ENCODE data around the gene FGF19. TPM values are rescaled to one million over a fixed set of nuclear protein-coding genes. Genes with fewer than 3 reads are reported as not detected.

FGF19 gene
- total RNA-seq, 3 donors from 2014 or later (not counting 1 experiment from before 2014, with no cell fraction given): not detected

DNA sequence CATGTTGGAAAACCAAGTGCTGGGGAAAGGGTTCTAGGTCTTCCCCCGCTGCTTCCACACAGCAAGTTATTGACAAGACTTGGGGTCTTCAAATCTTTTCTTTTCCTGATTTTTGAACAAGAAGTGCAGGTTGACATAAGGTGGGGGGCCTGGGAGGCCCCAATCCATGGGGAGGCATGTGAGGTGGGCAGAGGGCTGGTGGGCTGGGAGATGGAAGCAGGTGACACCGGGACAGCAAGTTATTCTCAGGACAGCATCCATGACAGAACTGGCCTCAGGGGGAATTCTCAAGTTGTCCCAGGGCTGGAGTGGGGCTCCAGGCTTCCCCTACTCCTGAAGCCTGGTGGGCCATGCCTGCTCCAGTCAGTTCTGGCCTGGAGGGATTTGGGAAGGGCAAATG is 5.5 kb downstream of the FGF19 start:
- Mint-ChIP-seq H3K9me3 (no peaks in the 10 kb centered on the region), H3K27me3 (ENCODE audit: low read depth in 2 of 2) (peaks cover 28 to 53% of the 10 kb centered on the region in 2 donors), H3K36me3 (no peaks in the 10 kb centered on the region), H3K4me1 (no peaks in the 10 kb centered on the region), H3K27ac (no peak overlapping the region), H3K4me3 (no peak overlapping the region)
- ATAC-seq (no peak), DNase-seq (no peak)
- intact Hi-C loops (cut with micrococcal nuclease): no loop called here
- Histone ChIP-seq H3K4me3 (ENCODE audit: low read length) (no peak overlapping the region), H3K4me1 (ENCODE audit: control insufficient read depth, insufficient read depth, low read length) (no peaks in the 10 kb centered on the region), H3K27me3 (ENCODE audit: control insufficient read depth, insufficient read depth, low read length) (peaks cover 10% of the 10 kb centered on the region), H3K27ac (ENCODE audit: low read length) (no peak overlapping the region), H3K36me3 (ENCODE audit: control insufficient read depth, insufficient read depth, low read length) (no peaks in the 10 kb centered on the region), H3K9me3 (ENCODE audit: control insufficient read depth, insufficient read depth, low read length) (no peaks in the 10 kb centered on the region)
- TF ChIP-seq, protein P1, sequence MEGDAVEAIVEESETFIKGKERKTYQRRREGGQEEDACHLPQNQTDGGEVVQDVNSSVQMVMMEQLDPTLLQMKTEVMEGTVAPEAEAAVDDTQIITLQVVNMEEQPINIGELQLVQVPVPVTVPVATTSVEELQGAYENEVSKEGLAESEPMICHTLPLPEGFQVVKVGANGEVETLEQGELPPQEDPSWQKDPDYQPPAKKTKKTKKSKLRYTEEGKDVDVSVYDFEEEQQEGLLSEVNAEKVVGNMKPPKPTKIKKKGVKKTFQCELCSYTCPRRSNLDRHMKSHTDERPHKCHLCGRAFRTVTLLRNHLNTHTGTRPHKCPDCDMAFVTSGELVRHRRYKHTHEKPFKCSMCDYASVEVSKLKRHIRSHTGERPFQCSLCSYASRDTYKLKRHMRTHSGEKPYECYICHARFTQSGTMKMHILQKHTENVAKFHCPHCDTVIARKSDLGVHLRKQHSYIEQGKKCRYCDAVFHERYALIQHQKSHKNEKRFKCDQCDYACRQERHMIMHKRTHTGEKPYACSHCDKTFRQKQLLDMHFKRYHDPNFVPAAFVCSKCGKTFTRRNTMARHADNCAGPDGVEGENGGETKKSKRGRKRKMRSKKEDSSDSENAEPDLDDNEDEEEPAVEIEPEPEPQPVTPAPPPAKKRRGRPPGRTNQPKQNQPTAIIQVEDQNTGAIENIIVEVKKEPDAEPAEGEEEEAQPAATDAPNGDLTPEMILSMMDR (IDR thresholded peaks at IDR 0.05): no peak
- 83% methylated on average over 2 of the region's 2 CpGs for WGBS (ENCODE audit: insufficient coverage)

DNA sequence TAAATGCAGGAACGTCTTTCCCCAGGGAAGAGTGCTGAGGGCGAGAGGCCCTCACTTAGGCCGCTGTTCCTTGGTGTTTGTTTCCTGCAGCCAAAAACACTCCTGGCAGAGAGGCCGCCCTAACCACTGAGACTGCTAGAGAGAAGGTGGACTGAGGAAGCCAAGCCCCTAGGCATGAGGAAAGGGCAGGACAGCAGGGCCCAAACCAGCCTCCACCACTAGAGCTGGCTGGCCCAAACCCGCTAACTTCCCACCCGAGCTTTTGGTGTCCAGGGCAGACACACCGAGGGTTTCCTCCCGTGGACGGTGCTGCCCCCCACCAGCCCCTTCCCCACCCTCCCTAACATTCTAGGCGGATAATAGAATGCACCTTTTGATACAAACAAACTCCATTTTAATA is 6.0 kb downstream of the FGF19 start:
- Mint-ChIP-seq H3K4me3 (no peak overlapping the region), H3K4me1 (no peaks in the 10 kb centered on the region), H3K27ac (no peak overlapping the region), H3K36me3 (no peaks in the 10 kb centered on the region), H3K9me3 (no peaks in the 10 kb centered on the region), H3K27me3 (ENCODE audit: low read depth in 2 of 2) (peaks cover 27 to 53% of the 10 kb centered on the region in 2 donors)
- ATAC-seq: no peak
- WGBS (ENCODE audit: insufficient coverage): 83% methylated on average over 10 of the region's 10 CpGs
- Histone ChIP-seq H3K9me3 (ENCODE audit: control insufficient read depth, insufficient read depth, low read length) (no peaks in the 10 kb centered on the region), H3K27ac (ENCODE audit: low read length) (no peak overlapping the region), H3K4me3 (ENCODE audit: low read length) (no peak overlapping the region), H3K4me1 (ENCODE audit: control insufficient read depth, insufficient read depth, low read length) (no peaks in the 10 kb centered on the region), H3K27me3 (ENCODE audit: control insufficient read depth, insufficient read depth, low read length) (peaks cover 10% of the 10 kb centered on the region), H3K36me3 (ENCODE audit: control insufficient read depth, insufficient read depth, low read length) (no peaks in the 10 kb centered on the region)
- TF ChIP-seq, protein P1 (IDR thresholded peaks at IDR 0.05): no peak
- intact Hi-C loops (cut with micrococcal nuclease): no loop called here
- DNase-seq: no peak

GRCh38 chr11:69697469-69697843 is 6.4 kb downstream of the FGF19 start:
- peaks cover 10% of the 10 kb centered on the region for H3K27me3 ChIP-seq (ENCODE audit: control insufficient read depth, insufficient read depth, low read length)
- no peaks in the 10 kb centered on the region for H3K4me1 Mint-ChIP-seq

More at GRCh38 chr11:69697469-69697843, 6.4 kb downstream of the FGF19 start:
- DNase-seq (no peak), ATAC-seq (no peak)
- no peak overlapping the region for H3K4me3 Mint-ChIP-seq
- Histone ChIP-seq H3K4me3 (ENCODE audit: low read length) (no peak overlapping the region), H3K36me3 (ENCODE audit: control insufficient read depth, insufficient read depth, low read length) (no peaks in the 10 kb centered on the region), H3K9me3 (ENCODE audit: control insufficient read depth, insufficient read depth, low read length) (no peaks in the 10 kb centered on the region), H3K4me1 (ENCODE audit: control insufficient read depth, insufficient read depth, low read length) (no peaks in the 10 kb centered on the region), H3K27ac (ENCODE audit: low read length) (no peak overlapping the region)
- H3K36me3 Mint-ChIP-seq: no peaks in the 10 kb centered on the region
- intact Hi-C loops (cut with micrococcal nuclease): no loop called here
- H3K27me3 Mint-ChIP-seq (ENCODE audit: low read depth in 2 of 2): peaks cover 27 to 58% of the 10 kb centered on the region in 2 donors
- no peak overlapping the region for H3K27ac Mint-ChIP-seq
- TF ChIP-seq, protein P1 (IDR thresholded peaks at IDR 0.05): no peak
- no peaks in the 10 kb centered on the region for H3K9me3 Mint-ChIP-seq
- WGBS (ENCODE audit: insufficient coverage): 84% methylated on average over 8 of the region's 8 CpGs
